HG03521 (cell line): Measurements from ENCODE around the gene RFLNA.

Experiments
- ATAC-seq: cut with Tn5 transposase; IDR thresholded peaks from one replicate; pipeline ENCODE4 v1.9.1; 2021; ENCODE audit warnings: mild to moderate bottlenecking, moderate library complexity; ENCODE audit not compliant: unreplicated experiment

RFLNA gene

DNA sequence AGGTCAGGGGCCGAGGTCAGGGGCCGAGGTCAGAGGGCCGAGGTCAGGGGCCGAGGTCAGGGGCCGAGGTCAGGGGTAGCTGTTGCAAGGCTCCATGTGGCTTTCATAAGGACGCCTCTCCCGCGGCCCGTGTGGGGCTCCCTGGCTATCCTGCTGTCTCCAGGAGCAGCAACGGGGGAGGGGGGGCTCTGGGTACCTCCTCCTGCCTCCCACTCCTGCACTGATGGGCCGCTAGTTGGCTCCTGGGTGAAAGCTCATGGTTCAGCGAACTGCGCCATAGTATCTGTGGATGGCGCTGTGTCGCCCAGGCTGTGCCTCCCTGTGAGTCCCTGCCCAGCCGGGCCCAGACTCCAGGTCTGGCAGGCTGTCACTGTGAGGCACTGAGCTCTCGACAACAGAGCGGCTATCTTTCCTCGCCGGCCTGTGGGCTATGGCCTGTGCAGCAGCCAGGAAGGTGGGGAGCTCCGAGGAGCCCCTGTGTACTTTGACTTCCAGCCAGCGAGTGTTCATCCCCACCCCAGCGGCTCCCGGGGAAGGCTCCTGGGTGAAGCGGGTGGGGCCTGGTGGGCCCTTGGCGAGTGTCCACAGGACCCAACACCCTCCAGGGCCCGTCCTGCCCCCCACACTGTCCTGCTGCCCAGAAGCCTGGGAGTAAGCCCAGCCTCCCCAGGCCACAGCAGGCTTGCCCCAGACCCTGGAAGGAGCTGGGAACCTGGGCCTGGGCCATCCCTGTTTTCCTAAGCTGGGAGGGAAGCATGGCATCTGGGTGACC is 8.1 kb downstream of the RFLNA start:
- ATAC-seq = no peak

DNA sequence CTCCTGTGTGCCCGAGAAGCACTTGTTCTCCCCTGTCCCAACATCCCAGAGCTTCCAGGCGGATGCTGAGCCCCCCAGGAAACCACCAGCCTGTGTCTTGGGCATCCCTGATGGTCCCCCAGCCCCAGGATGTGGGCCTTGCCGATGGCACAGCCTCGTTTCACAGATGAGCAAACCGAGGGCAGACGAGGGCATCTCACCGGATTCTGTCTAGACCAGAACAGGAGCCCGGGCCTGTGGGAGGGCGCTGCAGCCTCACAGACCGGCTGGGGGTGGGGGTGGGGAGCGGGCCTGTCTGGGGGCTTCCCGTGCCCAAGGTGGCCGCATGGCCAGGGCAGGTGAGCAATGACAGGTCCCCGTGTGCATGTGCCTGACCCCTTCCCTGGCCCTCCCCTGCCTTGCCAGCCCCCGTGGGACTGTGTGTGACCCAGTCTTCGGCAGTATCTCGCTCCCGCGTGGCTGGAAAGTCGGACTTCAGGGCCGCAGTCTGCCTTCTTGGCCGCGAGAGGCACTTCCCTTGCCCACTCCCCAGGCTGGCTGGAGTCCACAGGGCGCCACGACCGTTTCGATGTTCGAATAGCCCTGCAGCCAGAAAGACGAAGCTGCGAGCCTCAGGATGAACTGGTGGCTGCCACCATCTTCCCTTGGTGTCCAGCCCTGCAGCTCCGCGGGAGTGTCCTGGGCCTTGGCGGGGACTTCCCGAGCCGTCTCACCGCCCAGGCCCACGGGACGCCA is 8.9 kb downstream of the RFLNA start:
- ATAC-seq = no peak

DNA sequence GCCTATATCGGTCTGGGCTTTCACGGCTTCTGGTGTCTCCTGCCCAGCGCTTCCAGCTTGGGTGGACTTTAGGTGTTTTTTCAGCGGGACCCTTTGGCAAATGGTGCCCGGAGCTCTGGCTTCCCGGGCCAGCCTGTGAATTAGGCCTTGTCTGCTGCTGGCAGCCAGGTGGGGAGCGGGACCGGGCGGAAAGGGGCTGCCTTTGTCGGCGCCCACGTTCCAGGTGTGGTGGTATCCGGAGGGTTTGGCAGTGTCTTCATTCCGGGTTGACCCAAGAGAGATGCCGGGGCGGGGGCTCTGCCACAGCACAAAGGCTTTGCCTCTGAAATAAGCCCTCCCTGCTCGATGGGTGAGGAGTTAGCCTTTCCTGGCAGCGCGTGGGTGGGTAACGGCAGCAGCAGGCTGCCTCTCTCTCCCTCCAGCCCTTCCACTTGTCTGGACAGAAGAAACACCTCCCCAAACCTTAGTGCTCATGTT is 9.5 kb downstream of the RFLNA start:
- ATAC-seq = no peak

DNA sequence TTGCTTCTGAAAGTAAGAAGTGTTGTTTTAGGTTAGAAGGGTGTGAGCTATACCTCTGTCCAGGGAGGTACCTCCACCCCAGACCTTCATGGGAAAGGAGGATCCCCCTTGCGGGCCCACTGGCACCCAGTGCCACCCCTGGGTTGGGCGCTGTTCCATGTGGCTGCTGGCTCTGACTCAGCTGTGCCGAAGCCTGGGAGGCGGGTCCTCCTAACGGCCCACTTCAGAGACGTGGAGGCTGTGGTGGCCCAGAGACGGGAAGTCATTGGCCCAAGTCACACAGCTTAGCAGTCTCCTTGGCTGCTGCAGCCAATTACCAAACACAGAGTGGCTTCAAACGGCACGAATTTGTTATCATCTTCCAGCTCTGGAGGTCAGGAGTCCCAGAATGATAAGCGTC is 10.2 kb downstream of the RFLNA start:
- ATAC-seq = no peak

DNA sequence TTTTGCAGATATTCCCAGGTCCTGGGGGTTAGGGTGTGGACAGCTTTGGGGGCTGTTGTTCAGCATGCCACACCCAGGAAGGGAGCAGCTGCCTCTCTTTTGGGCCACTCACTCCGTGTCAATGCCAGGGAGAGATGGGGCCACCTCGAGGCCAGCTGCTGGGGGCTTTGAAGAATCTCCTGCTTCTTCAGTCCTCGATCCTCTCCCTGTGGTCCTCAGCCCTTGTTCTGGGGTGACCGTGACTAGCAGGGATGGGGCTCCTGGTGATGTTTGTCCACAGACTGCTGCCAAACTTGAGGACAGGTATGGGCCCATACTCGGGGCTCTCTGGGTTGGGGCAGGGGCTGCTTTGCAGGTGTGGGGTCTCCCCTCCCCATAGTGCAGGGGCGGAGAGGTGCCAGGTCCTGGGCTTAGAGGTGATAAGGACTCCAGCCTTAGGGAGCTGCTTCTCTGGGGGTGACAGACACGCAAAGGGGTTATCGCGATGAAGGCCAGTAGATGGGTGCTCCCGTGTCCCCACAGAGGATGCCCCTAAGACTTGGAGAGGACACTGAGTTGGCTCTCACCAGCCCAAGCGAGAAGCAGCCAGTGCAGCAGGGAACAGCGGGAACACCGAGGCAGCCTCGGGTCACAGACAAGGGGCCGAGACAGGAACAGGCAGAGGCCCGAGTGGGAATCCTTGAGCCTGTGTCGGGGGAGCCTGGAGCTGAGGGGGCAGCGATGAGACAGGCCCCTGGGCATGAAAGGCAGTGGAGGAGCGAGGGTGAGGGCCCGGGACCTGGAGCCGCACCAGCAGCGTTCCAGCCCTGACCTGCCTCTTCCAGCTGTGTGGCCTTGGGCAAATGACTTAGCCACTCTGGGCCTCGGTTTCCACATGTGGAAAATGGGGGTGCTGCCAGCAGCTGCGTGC is 11.1 kb downstream of the RFLNA start:
- no peak for ATAC-seq

DNA sequence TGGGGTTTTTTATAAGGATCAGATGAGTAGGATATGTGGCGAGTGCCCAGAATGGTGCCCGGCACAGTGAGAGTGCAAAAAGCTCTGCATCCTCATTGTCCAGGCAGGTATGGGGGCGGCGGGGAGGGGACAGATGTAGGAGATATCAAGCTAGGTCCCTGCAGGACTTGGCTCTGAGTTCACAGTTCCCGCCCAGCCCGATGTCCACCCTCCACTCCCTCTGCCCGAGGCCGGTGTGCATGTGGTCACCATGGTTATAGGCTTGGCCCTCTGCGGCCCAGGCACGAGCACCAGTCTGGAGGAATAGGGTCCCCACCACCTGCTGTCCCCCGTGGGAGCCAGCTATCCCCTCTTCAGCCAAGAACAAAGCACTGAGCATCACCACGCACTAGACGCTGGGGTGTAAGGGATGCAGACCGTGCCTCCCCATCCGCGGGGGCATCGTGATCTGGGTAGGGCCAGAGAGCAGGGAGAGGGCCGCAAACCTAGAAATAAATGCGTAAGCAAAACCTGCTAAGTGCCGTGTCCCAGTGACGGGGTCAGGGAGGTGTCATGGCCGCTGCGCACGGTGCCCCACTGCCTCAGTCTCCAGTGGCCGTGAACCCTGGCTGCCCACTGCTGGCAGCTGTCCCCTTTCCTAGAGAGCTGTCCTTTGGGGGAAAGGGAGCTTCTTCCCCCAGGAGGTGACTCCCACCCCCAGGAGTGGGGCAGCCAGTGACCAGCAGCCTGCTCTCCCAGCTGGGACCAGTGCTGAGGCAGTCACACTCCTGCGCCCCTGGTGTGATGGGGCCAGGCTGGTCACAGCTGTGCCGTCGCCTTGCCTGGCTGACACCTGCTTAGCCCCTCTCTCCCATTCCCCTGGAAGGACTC is 12.0 kb downstream of the RFLNA start:
- ATAC-seq = no peak

DNA sequence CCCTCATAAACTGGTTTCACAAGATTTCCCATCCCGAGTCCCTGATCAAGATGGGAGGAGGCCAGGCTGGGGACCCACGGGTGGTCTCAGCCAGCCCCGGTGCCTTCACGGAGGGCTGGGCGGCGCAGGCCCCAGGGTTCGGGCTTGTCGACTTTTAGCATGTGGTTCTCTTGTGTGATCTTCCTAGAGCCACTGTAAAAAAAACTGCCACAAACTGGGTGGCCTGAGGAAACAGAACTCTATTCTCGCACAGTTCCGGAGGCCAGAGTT is 12.6 kb downstream of the RFLNA start:
- ATAC-seq = no peak

DNA sequence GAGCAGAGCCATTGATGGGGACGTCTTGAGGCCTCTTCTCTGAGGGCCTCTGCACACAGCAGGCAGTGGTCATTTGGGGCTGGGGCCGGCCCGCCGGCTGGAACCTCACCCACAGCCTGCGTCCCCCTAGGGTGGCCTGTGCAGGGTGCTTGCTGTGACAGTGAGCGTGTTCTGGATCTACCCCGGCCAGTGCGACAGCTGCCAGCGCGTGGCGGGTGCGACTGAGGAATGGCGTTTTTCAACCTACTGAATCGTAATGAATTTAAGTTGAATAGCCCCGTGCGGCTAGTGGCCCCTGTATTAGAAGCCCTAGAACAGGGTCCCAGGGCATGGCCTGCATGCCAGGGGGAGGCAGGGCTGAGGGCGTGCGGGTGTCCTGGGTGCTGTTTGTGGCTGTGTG is 13.8 kb downstream of the RFLNA start:
- ATAC-seq = no peak

DNA sequence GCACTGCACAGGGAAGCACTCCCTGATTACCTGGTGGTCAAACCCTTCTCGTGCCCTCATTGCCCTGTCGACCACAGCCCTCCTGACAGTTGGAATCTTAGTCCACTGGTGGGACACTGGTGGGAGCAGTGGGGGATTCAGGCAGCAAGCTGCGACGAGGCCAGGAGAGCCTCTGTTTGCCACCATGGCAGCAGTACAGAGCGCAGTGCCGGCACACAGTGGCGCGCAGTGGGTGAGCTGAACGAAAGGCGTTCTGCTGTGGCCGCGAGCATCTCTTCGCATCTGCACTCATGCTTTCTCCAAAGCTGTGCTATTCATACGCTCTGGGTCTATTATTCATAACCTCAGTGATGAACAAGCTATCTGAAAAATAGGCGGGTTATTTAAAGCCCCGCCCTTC is 14.3 kb downstream of the RFLNA start:
- no peak for ATAC-seq

DNA sequence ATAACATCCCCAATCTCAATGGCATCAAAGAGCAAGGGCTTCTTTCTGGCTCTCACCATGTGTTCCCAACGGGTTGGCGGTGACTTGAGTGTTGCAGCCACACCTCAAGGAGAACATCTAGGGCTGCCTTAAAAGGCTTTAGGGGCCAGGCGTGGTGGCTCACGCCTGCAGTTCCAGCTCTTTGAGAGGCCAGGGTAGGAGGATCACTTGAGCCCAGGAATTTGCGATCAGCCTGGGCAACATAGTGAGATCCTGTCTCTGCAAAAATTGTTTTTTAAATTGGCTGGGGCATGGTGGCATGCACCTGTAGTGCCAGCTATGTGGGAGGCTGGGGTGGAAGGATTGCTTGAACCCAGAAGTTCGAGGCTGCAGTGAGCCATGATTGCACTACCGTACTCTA is 14.9 kb downstream of the RFLNA start:
- no peak for ATAC-seq

DNA sequence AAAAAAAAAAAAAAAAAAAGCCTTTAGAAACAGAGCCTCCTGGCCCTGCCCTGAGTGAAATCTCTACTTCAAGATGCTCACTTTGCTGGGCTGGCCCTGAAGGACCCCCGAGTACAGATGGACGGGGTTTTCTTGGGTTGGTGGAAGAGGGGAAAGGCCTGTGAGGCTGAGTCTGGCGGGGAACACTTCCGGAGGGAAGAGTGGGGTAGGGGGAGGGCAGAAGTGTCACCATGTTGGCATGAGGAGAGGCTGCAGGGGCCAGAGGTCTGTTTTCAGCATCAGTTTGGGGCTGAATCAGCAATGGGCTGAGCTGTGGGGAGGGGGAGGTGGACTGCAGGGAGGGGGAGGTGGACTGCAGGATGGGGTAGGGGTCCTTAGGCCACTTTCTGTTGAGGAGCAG is 15.3 kb downstream of the RFLNA start:
- no peak for ATAC-seq

DNA sequence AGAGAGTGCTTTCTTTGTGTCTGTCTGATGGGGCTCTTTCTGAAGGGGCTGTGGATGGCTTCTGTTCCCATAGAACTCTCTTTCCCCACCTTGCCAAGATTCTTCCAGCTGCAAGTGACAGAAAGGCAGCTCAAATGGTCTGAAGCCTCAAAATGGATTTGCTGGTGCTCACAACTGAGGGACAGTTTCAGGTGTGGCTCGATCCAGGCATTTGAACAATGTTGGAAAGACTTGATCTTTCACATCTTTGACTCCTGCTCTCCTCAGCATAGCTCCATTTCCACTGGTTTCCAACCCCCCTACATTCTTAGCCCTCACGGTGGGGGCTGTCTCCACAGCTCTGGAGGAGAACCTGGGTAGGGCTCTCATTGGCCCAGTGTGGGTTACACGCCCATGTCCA is 15.9 kb downstream of the RFLNA start:
- ATAC-seq = no peak

DNA sequence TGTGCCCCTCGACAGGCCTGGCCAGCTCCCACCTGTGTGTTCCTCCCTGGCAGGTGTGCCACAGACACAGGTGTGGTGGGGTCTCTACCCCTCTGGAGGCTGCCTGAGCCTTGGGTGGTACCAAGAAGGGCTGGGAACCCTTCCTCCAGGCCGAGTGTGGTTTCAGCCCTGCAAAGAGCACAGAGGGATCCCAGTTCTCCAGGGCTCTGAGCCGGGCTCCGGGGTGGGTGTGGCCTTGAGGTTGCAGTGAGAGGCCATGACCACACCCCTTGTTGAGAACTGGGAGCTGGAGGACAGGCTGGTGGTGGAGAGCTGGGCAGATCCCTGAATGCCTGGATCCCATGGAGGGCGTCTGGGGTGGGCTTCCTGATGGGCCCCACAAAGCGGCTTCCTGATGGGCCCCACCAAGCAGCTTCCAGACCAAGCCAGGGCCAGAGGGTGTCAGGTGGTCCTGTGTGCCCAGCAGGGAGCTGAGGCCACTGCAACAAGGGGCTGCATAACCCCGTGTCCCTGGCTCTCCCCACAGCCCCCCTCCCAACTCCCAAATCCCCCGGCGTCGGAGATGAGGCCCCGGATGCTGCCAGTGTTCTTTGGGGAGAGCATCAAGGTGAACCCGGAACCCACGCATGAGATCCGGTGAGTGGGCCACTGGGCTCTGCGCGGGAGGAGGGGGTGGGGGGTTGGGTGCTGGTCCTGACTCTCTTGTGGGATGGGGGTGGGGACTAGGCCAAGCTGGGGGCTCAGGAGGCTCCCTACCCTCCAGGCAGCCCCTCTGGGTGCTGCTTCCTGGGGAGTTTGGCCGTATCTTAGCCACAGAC is 16.6 kb downstream of the RFLNA start:
- no peak for ATAC-seq

DNA sequence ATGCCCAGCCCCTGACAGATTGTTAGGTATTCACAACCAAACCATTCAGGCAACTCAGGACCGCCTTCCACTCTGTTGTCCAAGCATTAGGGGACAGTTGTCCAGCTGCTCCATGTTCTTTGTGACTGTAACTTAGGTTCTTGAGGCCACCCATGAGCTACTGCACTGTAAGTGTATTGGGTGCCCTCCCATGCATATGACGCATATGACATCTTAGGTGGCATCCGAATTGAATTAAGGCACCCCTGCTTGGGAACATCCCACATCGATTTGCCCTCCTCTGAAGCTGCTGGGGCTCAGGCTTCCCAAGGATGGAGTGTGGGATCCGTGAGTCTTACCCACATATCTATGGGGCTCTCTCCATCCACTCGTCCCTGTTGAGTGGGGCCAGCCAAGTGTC is 17.7 kb downstream of the RFLNA start:
- no peak for ATAC-seq

DNA sequence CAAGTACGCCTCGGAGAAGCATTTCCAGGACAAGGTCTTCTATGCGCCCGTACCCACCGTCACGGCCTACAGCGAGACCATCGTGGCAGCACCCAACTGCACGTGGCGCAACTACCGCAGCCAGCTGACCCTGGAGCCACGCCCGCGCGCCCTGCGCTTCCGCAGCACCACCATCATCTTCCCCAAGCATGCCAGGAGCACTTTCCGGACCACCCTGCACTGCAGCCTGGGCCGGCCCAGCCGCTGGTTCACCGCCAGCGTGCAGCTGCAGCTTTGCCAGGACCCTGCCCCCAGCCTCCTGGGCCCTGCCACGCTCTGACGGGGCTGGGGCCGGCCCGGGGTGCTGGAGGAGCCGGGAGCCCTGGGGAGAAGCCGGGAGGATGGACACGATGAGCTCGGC is 19.3 kb downstream of the RFLNA start:
- ATAC-seq = no peak

DNA sequence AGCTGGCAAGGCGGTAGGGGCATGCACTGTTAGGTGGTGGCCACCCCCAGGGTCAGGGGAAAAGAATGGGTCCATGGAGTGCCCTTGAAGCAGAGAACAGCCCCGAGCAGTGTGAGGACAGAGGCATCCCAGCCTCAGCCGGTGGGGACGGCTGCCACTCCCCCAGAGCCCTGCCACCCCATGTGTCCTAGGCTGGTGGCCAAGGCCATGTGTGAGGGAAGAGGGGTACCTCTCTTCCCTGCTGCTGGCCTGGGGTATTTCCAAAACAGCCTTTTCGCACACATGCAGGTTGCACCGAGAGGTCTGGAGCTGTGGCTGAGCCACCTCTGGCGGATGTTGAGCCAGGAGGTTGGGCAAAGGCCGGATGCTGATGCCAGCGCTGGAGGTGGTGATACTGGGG is 19.9 kb downstream of the RFLNA start:
- no peak for ATAC-seq

DNA sequence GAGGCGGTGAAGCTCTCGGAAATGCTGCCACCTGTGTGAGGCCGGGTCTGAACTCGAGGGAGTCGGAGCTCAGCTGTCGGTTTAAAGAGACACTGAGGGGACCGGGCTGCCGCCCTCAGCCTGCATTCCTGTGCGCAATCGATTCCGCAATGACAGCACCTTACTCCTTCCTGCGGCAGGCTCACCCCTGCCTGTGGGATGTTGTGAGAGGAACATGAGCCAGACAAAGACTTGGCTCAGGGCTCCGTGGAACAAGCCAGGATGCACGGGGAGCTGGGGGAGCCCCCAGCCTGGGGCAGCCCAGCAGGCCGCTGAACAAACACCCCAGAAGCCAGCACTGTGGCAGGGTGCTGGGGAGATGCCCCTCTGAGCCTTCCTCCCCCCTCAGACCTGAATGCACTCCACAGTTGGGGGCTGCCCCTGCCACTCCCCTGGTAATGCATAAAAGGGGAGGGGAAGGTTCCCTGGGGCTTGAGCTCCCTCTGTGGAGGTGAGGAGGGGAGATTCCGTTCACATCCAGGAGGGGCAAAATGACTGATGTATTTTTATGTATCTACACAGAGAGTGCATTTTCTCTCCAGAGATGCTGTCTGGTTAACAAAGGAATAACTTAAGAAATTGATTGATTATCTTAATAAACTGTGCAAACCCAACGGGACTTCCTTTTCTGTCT is 20.6 kb downstream of the RFLNA start:
- no peak for ATAC-seq

DNA sequence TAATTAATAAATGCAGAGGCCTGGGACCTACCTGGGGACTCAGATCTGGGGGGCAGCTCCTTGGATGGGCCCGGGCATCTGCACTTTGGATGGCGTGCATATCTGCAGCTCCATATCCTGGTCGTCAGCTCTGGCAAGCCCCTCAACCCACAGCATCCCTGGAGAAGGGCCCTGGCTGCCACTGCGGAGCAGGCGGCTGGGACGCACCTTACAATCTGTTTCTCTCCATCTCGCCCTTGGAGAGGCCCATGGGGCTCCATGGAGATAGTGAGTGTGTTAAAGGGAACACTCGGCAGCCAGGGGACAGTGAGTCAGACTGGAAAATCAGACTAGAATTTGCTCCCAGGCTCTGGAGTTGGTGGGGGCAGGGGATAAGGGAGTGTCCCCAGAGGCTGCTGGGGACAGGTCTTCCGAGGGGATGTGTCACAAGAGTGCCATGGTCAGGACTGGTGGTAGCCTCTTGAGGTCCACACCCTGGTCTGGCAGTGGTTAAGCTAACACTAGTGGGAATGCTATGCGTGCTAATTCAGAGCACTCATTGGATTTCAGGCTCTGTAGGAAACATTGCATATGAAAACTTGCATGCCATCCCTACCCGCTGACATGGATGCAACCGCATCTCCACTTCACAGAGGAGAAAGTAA is 21.5 kb downstream of the RFLNA start:
- ATAC-seq = no peak

DNA sequence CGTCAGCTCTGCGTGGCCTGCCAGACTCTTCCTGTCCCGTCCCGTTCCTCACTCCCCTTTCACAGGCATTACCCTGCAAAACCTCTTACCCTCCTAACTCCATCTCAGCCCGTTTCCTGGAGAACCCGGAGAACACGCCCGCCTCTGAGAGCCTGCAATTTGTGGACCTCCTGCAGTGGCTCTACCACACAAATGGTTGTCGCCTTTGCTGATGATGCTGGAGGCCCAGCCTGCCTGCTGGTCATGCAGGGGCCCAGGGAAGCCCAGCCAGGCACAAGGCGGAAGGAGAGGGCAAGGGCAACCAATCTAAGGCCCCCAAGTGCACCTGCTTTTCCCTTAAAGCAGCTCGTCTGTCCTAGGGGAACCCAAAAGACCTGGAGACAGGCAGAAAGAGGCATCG is 22.5 kb downstream of the RFLNA start:
- ATAC-seq = no peak
